DOHH2 (cell line): ENCODE measurements around the gene VAC14.

ENCODE experiments used
- H3F3A ChIP-seq: fragments of 200-600 bp; sonication (generic), shearing (Covaris generic); 2 replicates; pipeline ENCODE4 v1.6.0; 2016; ENCODE audit warnings: antibody characterized with exemption, mild to moderate bottlenecking; ENCODE audit not compliant: control insufficient read depth, insufficient read depth
- H3K27ac ChIP-seq: fragments of 200-600 bp; sonication (generic); 2 replicates; pipeline ENCODE4 v1.5.1; 2014; ENCODE audit warnings: low read depth, mild to moderate bottlenecking, low read length, moderate library complexity
- H3K27me3 ChIP-seq: fragments of 200-600 bp; sonication (generic); 2 replicates; pipeline ENCODE4 v1.6.1; 2014; ENCODE audit warnings: mild to moderate bottlenecking, low read length, mixed read lengths; ENCODE audit not compliant: control insufficient read depth
- H3K36me3 ChIP-seq: fragments of 200-600 bp; sonication (generic); 2 replicates; pipeline ENCODE4 v1.6.1; 2014; ENCODE audit warnings: mild to moderate bottlenecking, low read length, moderate library complexity, mixed read lengths; ENCODE audit not compliant: control insufficient read depth
- H3K4me1 ChIP-seq: fragments of 200-600 bp; sonication (generic); 2 replicates; pipeline ENCODE4 v1.6.1; 2014; ENCODE audit warnings: mild to moderate bottlenecking, low read length, mixed read lengths; ENCODE audit not compliant: control insufficient read depth
- H3K4me2 ChIP-seq: fragments of 200-600 bp; sonication (generic); 2 replicates; pipeline ENCODE4 v1.6.0; 2014; ENCODE audit warnings: mild to moderate bottlenecking, low read length, moderate library complexity
- H3K4me3 ChIP-seq: fragments of 200-600 bp; sonication (generic); 2 replicates; pipeline ENCODE4 v1.5.1; 2014; ENCODE audit warnings: mild to moderate bottlenecking, low read length, mixed read lengths
- H3K79me2 ChIP-seq: fragments of 200-600 bp; sonication (generic); 2 replicates; pipeline ENCODE4 v1.6.1; 2014; ENCODE audit warnings: mild to moderate bottlenecking, low read length, mixed read lengths; ENCODE audit not compliant: control insufficient read depth
- H3K9me2 ChIP-seq: fragments of 200-600 bp; sonication (generic); replicated peaks from 2 replicates; pipeline ENCODE4 v1.6.1; 2014; ENCODE audit warnings: mild to moderate bottlenecking, low read length, mixed read lengths; ENCODE audit not compliant: control insufficient read depth
- H3K9me3 ChIP-seq: fragments of 200-600 bp; sonication (generic); 2 replicates; pipeline ENCODE4 v1.6.1; 2014; ENCODE audit warnings: antibody characterized with exemption, low read length, mixed read lengths; ENCODE audit not compliant: control insufficient read depth, insufficient read depth
- H4K20me1 ChIP-seq: fragments of 200-600 bp; sonication (generic); 2 replicates; pipeline ENCODE4 v1.6.0; 2014; ENCODE audit warnings: low read depth, mild to moderate bottlenecking, antibody characterized with exemption, low read length, moderate library complexity; ENCODE audit not compliant: control insufficient read depth, insufficient read depth
- EZH2phosphoT487 ChIP-seq: fragments of 200-600 bp; sonication (generic); IDR thresholded peaks from 2 replicates; pipeline ENCODE4 v1.6.1; 2017; ENCODE audit warnings: borderline replicate concordance, mild to moderate bottlenecking, antibody characterized with exemption, low read length, moderate library complexity, mixed read lengths
- TF ChIP-seq, protein P1 (sequence below): fragments of 200-600 bp; sonication (generic); IDR thresholded peaks from one replicate; pipeline ENCODE4 v1.5.1; 2014; ENCODE audit warnings: antibody characterized with exemption, mild to moderate bottlenecking, low read depth, low read length; ENCODE audit not compliant: poor library complexity, severe bottlenecking

Gene VAC14

DNA sequence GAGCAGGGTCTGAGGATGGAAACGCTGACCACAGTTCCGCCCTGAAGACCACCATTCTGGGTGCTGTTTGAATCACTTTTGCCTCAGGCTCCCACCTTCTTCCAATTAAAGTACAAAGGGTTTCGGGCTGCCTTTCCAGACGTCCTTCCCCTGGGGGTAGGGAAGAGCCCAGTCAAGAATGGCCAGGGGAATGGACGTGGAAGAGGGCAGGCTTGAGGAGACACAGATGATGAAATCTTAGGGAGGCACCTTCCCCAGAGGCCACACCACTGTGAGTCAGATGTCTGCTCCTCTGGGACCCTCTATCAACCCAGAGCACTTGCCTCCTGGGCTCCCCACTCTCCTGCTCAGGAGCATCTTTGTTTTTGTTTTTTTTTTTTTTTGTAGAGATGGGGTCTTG lies 87.6 kb downstream of the VAC14 start:
- Histone ChIP-seq H4K20me1 (no peaks in the 10 kb centered on the region), H3K4me3 (no peak overlapping the region), H3K79me2 (no peaks in the 10 kb centered on the region), H3F3A (no peaks in the 10 kb centered on the region), H3K4me1 (no peaks in the 10 kb centered on the region), H3K36me3 (no peaks in the 10 kb centered on the region), H3K27ac (no peak overlapping the region), H3K4me2 (no peak overlapping the region), H3K9me2 (no peaks in the 10 kb centered on the region), H3K9me3 (no peaks in the 10 kb centered on the region), H3K27me3 (no peaks in the 10 kb centered on the region)
- TF ChIP-seq, protein P1, sequence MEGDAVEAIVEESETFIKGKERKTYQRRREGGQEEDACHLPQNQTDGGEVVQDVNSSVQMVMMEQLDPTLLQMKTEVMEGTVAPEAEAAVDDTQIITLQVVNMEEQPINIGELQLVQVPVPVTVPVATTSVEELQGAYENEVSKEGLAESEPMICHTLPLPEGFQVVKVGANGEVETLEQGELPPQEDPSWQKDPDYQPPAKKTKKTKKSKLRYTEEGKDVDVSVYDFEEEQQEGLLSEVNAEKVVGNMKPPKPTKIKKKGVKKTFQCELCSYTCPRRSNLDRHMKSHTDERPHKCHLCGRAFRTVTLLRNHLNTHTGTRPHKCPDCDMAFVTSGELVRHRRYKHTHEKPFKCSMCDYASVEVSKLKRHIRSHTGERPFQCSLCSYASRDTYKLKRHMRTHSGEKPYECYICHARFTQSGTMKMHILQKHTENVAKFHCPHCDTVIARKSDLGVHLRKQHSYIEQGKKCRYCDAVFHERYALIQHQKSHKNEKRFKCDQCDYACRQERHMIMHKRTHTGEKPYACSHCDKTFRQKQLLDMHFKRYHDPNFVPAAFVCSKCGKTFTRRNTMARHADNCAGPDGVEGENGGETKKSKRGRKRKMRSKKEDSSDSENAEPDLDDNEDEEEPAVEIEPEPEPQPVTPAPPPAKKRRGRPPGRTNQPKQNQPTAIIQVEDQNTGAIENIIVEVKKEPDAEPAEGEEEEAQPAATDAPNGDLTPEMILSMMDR: no peak
- no peak for TF ChIP-seq EZH2phosphoT487

DNA sequence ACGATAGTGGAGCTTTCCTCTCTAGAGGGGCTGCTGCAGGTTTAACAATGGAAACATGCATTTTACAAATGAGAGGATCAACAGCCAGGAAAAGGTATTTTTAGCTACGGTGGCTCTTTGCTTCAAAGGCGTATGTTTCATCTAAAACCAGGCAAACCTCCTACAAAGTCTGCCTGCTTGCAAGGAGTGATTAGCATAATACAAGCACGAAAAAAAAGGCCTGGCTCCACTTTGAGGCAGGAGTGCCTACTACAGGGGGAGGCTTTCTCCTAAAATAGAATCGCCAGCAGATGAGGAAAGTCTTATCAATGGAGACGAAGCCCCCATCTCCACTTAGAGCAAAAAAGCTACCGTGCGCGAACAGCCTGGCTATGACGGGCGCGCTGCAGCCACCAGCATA lies 88.0 kb downstream of the VAC14 start:
- H3K36me3 ChIP-seq: no peaks in the 10 kb centered on the region
- H3K4me3 ChIP-seq: no peak overlapping the region
- TF ChIP-seq, protein P1: no peak
- no peak for TF ChIP-seq EZH2phosphoT487
- no peaks in the 10 kb centered on the region for H3K9me2 ChIP-seq
- H3F3A ChIP-seq: no peaks in the 10 kb centered on the region
- H3K27me3 ChIP-seq: no peaks in the 10 kb centered on the region
- no peaks in the 10 kb centered on the region for H3K79me2 ChIP-seq
- no peak overlapping the region for H3K27ac ChIP-seq
- H3K9me3 ChIP-seq: no peaks in the 10 kb centered on the region
- no peak overlapping the region for H3K4me2 ChIP-seq
- H3K4me1 ChIP-seq: no peaks in the 10 kb centered on the region
- no peaks in the 10 kb centered on the region for H4K20me1 ChIP-seq

DNA sequence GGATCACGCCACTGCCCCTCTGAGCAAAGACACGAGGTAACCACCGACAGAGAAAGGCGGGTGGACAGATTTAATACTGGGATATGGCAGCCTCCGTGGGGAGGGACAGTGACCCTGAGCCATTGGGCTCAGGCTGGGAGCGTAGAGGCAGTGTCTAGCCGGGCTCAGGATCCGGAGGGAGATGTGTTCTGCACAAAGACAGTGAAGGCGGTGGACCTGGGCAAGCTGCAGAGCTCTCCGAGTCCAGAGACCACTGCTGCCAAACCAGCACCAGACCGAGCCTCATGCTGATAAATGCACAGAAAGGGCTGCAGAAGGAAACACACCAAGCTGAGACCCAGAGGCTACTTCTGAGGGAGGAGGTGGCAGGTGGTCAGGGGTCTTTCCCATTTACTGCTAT lies 88.6 kb downstream of the VAC14 start:
- H3K4me2 ChIP-seq: no peak overlapping the region
- no peak for TF ChIP-seq EZH2phosphoT487
- TF ChIP-seq, protein P1: no peak
- no peak overlapping the region for H3K27ac ChIP-seq

More for the DNA sequence above, 88.6 kb downstream of the VAC14 start:
- H3K36me3 ChIP-seq: no peaks in the 10 kb centered on the region
- no peak overlapping the region for H3K4me3 ChIP-seq
- no peaks in the 10 kb centered on the region for H3K27me3 ChIP-seq
- no peaks in the 10 kb centered on the region for H3K9me2 ChIP-seq
- no peaks in the 10 kb centered on the region for H3K9me3 ChIP-seq
- H3K4me1 ChIP-seq: no peaks in the 10 kb centered on the region
- H3K79me2 ChIP-seq: no peaks in the 10 kb centered on the region
- H4K20me1 ChIP-seq: no peaks in the 10 kb centered on the region
- no peaks in the 10 kb centered on the region for H3F3A ChIP-seq
